Stimulated activated CD4-positive, alpha-beta T cell treated with anti-CD3 and anti-CD28 coated beads, Interleukin-2, amount 100 ng/mL, for 4 hours (primary cell): ENCODE results near the gene XPC.
"Not testable (repeated sequence)": the region's sequence is repeated elsewhere in the genome, so short reads cannot be mapped to it uniquely, and the experiment has no call there.

Experiments used
- DNase-seq: peaks from one replicate; pipeline ENCODE4 v3.0.0-alpha.2; 2020; ENCODE audit warnings: low read depth

XPC gene

DNA sequence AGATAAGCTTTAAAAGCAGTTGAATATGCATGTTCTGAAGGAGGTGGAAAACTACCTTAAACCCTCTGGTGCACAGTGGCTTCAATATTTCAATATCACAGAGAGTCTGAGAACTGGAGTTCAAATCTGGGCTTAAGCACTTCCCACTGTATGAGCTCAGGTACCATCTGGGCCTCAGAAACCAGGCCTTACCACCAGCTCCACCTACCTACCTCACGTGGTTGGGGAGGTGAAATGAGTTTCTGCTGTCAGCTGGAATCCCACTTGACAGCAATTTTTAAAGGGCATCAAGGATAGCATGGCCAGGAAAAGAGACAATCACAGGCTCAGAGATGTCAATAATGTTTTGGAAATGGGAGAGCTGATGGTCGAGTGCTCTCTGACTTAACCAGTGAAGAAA, 58.8 kb downstream of the XPC start:
- no peak for DNase-seq

- no peak for DNase-seq
Observed at GRCh38 chr3:14118400-14119381, 59.7 kb downstream of the XPC start.

DNA sequence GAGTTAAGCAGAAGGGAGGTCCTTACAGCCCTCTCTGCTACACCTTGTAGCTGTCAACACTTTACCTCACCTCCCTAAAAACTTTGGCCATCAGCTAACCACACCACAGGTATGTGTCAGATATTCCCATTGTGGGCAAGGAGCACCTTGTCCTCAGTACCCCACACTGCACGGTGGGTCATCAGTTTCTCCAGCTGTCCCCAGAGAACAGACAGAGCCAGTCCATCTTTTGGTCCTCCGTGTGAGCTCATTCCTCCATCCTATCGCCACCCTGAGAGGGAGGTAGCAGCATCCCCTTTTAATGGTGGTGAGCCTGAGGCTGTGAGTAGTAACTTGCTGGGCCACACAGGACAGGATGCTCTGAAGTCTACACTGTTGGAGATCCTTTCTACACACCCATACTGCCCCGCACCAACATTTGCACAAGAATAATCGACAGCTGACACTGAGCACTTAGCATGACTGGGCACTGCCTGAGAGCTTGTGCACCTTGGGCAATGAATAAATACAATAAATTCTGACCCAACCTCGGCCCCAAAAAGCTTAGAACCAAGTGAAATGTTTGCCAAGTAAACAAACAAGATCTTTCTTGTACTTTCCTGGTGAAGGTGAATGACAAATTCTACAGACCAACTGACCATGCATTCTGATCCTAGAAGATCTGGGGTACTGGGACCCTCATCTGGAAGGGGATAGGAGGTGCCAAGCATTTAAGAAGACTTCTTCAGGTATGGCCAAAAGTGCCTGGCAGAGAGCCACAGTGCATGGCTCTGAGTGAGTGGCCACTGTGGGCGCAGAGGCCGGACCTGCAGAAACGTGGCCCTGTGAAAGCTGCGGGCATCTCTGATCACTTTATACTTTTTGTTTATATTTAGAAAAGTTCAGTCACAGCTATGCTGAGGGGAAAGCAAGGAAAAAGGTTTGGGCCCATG, 60.7 kb downstream of the XPC start:
- DNase-seq: no peak

DNA sequence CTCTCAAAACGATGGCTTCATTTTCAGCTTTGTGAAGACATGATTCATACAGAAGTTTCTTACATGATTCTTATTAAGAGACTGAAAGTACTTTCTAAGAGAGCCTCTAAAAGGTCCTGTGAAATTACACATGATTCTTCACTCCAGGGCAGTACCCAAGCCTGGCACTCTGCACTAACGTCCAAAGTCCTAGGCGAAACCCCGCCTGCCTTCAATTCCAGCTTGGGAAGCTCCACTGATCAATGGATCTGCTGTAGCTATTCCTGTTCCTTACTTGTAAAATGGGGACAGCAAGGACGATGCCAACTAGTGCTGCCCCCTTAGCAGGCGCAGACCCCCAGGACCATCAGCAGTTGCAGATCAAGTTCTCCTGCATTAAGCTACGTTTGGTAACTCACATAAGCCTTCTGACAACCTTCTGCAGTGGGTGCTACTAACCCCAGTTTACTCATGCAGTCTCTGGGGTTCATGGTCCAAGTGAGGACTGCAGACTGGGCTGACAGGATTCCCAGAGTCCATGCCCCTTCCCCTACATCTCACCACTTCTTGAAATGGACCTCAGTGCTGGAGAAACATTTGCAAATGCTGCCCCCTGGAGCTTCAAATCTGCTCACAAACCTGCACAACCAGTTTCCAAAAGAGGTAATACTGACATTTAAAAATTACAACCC, 64.3 kb downstream of the XPC start:
- no peak for DNase-seq

- no peak for DNase-seq
Observed at GRCh38 chr3:14110699-14111098, 67.7 kb downstream of the XPC start.

- DNase-seq: not testable (repeated sequence)
Observed at GRCh38 chr3:14109821-14110220, 68.6 kb downstream of the XPC start.

GRCh38 chr3:14097616-14098391, 80.6 kb downstream of the XPC start:
- no peak for DNase-seq

DNA sequence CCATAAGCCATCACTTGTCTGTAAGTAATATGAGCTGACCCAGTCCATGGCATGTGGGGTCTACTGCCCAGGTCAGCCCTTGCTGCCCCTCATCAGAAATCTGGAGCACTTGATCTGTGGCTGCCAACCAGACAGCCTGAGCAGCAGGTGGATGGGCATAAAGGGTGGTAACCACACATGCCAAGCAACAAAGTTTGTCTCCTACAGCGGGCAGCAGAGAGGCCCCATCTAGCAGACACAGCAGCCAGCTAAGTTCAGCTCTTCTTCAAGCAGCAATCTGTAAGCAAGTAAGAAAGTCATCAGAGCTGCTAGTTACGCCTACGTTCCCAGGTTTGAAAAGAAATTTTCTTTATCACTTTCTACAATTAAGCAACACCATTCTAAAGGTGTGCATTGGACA, 81.7 kb downstream of the XPC start:
- DNase-seq: no peak
